GM19468 (cell line): Measurements from ENCODE around the gene ACTN1.

ENCODE experiments used
- ATAC-seq: cut with Tn5 transposase; IDR thresholded peaks from one replicate; pipeline ENCODE4 v1.9.1; 2021; ENCODE audit warnings: mild to moderate bottlenecking, moderate library complexity, moderate number of reproducible peaks; ENCODE audit not compliant: unreplicated experiment; ENCODE audit errors: extremely low read depth

Gene ACTN1

GRCh38 chr14:68939893-68940613 lies 39.0 kb downstream of the ACTN1 start:
- ATAC-seq: no peak

GRCh38 chr14:68939181-68939892 lies 39.8 kb downstream of the ACTN1 start:
- no peak for ATAC-seq

GRCh38 chr14:68938271-68939150 lies 40.6 kb downstream of the ACTN1 start:
- no peak for ATAC-seq

- ATAC-seq: no peak
Measured at GRCh38 chr14:68937471-68938270, 41.4 kb downstream of the ACTN1 start.

GRCh38 chr14:68936980-68937379 lies 42.1 kb downstream of the ACTN1 start:
- no peak for ATAC-seq

- no peak for ATAC-seq
Measured at GRCh38 chr14:68936476-68936875, 42.6 kb downstream of the ACTN1 start.

GRCh38 chr14:68935761-68936214 lies 43.3 kb downstream of the ACTN1 start:
- no peak for ATAC-seq

GRCh38 chr14:68934066-68934465 lies 45.0 kb downstream of the ACTN1 start:
- ATAC-seq: no peak

GRCh38 chr14:68932686-68933085 lies 46.4 kb downstream of the ACTN1 start:
- no peak for ATAC-seq

- no peak for ATAC-seq
Measured at GRCh38 chr14:68932231-68932630, 46.9 kb downstream of the ACTN1 start.

- no peak for ATAC-seq
Measured at GRCh38 chr14:68931474-68932051, 47.5 kb downstream of the ACTN1 start.

- no peak for ATAC-seq
Measured at GRCh38 chr14:68931063-68931462, 48.0 kb downstream of the ACTN1 start.

- no peak for ATAC-seq
Measured at GRCh38 chr14:68929623-68930307, 49.3 kb downstream of the ACTN1 start.

GRCh38 chr14:68928770-68929550 lies 50.1 kb downstream of the ACTN1 start:
- no peak for ATAC-seq

GRCh38 chr14:68927956-68928675 lies 51.0 kb downstream of the ACTN1 start:
- ATAC-seq: no peak

- ATAC-seq: no peak
Measured at GRCh38 chr14:68927089-68927488, 52.0 kb downstream of the ACTN1 start.

- ATAC-seq: no peak
Measured at GRCh38 chr14:68926236-68926635, 52.9 kb downstream of the ACTN1 start.

- ATAC-seq: no peak
Measured at GRCh38 chr14:68925373-68925772, 53.7 kb downstream of the ACTN1 start.
